Measurements from ENCODE around the gene LARP1.

- TF ChIP-seq CTCF (IDR thresholded peaks at IDR 0.05; ENCODE audit: insufficient read depth, low read length, poor library complexity, severe bottlenecking) = no peak
- TF ChIP-seq EZH2phosphoT487 (conservative IDR thresholded peaks at IDR 0.05; ENCODE audit: low read length) = no peak
Measured at GRCh38 chr5:154741415-154741814, 13.8 kb upstream of the LARP1 start.
